Sigmoid colon (tissue), 4 donors: ENCODE measurements around the gene MAPK10.

Experiments
- EP300 ChIP-seq, 4 donors: sonication (generic); formaldehyde crosslinking; IDR thresholded peaks; one replicate each; pipeline ENCODE4 v1.6.1; 2017; ENCODE audit warnings: antibody characterized with exemption in 4 of 4
- POLR2A ChIP-seq, 2 donors: fragments of 450-650 bp; IDR thresholded peaks; one replicate each; pipeline ENCODE4 v1.6.1; 2016; ENCODE audit warnings: antibody characterized with exemption in 2 of 2, mild to moderate bottlenecking in 2 of 2, moderate library complexity in 2 of 2
- POLR2AphosphoS5 ChIP-seq, 4 donors: sonication (generic); formaldehyde crosslinking; IDR thresholded peaks; one replicate each; pipeline ENCODE4 v1.6.1; 2017; ENCODE audit warnings: antibody characterized with exemption in 4 of 4
- TF ChIP-seq, protein P1 (sequence below), 4 experiments: fragments of 450-650 bp in 3 of 4; fragments of 200-600 bp in 1 of 4; IDR thresholded peaks; one replicate each; pipeline ENCODE4 v1.5.1; 2016 to 2019; ENCODE audit warnings: antibody characterized with exemption in 4 of 4, mild to moderate bottlenecking in 3 of 4, moderate library complexity in 2 of 4

DNA sequence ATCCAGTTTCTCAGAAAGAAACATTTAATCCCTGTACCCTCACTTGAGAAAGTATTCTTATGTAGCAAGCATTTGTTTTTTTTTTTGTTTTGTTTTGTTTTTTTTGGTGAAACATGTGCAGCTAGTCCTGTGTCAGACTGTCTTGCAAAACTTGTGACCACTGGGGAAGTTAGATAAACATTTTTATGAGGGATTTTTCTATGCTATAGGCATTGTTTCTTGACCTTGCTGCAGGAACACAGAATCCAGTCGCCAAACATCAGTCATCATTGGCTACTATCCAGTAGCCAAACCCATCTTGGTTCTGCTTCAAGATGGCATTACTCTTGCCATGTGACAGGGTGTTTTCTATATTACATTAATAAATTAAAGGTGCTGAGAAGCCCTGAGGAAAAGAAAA, 7.7 kb upstream of the MAPK10 start:
- TF ChIP-seq POLR2AphosphoS5 (IDR thresholded peaks at IDR 0.05) (no peak), POLR2A (IDR thresholded peaks at IDR 0.05) (no peak), EP300 (IDR thresholded peaks at IDR 0.05) (no peak)
- TF ChIP-seq, protein P1, sequence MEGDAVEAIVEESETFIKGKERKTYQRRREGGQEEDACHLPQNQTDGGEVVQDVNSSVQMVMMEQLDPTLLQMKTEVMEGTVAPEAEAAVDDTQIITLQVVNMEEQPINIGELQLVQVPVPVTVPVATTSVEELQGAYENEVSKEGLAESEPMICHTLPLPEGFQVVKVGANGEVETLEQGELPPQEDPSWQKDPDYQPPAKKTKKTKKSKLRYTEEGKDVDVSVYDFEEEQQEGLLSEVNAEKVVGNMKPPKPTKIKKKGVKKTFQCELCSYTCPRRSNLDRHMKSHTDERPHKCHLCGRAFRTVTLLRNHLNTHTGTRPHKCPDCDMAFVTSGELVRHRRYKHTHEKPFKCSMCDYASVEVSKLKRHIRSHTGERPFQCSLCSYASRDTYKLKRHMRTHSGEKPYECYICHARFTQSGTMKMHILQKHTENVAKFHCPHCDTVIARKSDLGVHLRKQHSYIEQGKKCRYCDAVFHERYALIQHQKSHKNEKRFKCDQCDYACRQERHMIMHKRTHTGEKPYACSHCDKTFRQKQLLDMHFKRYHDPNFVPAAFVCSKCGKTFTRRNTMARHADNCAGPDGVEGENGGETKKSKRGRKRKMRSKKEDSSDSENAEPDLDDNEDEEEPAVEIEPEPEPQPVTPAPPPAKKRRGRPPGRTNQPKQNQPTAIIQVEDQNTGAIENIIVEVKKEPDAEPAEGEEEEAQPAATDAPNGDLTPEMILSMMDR (IDR thresholded peaks at IDR 0.05), result no peak
